K562 (cell line): ENCODE measurements around the gene CHEK2. TPM values are rescaled to one million over a fixed set of nuclear protein-coding genes. Genes with fewer than 3 reads are reported as not detected.

Experiments
- ATAC-seq: fragments of 200-7000 bp; cut with Tn5 transposase; 3 replicates; pipeline ENCODE4 v1.9.1; 2020; ENCODE audit warnings: moderate library complexity
- BruUV-seq: library from RNA; stranded (reverse); fragments of 400-500 nt; replicated peaks from 2 replicates; lab custom pipeline; 2021; lab: Mats Ljungman, UMichigan
- CTCF ChIA-PET: fragments of 300-600 bp; formaldehyde crosslinking; extraction: SDS; loops from one replicate; lab custom pipeline; 2021; ENCODE audit warnings: low intra/inter-chr PET ratio; lab: Yijun Ruan, JAX
- POLR2A ChIA-PET: fragments of 300-600, 350-650 bp; sonication (Branson Sonifier 250); formaldehyde crosslinking; extraction: SDS; loops from one replicate; lab custom pipeline; 2021; ENCODE audit warnings: antibody characterized with exemption, inconsistent platforms; lab: Yijun Ruan, JAX
- DNase-seq, 4 experiments: peaks; one replicate each; pipeline versions ENCODE4 v3.0.0 to v3.0.0-alpha.2; 2011 to 2018; ENCODE audit warnings: low spot score in 3 of 4, mixed read lengths in 3 of 4; ENCODE audit errors: extremely low read depth in 1 of 4
- FAIRE-seq: peaks from 2 replicates; lab custom pipeline; 2011; peaks lifted over from hg19 to GRCh38; lab: Jason Lieb, UNC
- H2AFZ ChIP-seq: 2 replicates; pipeline ENCODE4 v1.6.0; 2011; ENCODE audit warnings: low read depth, low read length, control low read depth, inconsistent platforms
- H3K27ac ChIP-seq: fragments of 200-600 bp; 3 replicates; pipeline ENCODE4 v1.8.0; 2011; ENCODE audit warnings: low read depth, mild to moderate bottlenecking, control low read depth, inconsistent platforms, low read length, moderate library complexity, mixed read lengths; ENCODE audit errors: extremely low read depth
- H3K27me3 ChIP-seq, 2 experiments: fragments of 300-600 bp in 1 of 2; 2 replicates in 1 of 2; 3 replicates in 1 of 2; pipeline versions ENCODE4 v1.6.0 to v1.8.0; 2011; ENCODE audit warnings: inconsistent platforms in 2 of 2, low read length in 2 of 2, mild to moderate bottlenecking in 1 of 2, mixed read lengths in 1 of 2, moderate library complexity in 1 of 2; ENCODE audit not compliant: control insufficient read depth in 2 of 2, insufficient read depth in 2 of 2
- H3K36me3 ChIP-seq: fragments of 300-600 bp; 3 replicates; pipeline ENCODE4 v1.8.0; 2011; ENCODE audit warnings: mild to moderate bottlenecking, low read length, inconsistent platforms; ENCODE audit not compliant: control insufficient read depth, insufficient read depth
- H3K4me1 ChIP-seq, 2 experiments: fragments of 200-600 bp in 1 of 2; replicated peaks in 1 of 2; 2 replicates in 1 of 2; 3 replicates in 1 of 2; pipeline versions ENCODE4 v1.5.1 to v1.8.0; 2011; ENCODE audit warnings: inconsistent platforms in 2 of 2, low read length in 2 of 2, mild to moderate bottlenecking in 1 of 2, mixed read lengths in 1 of 2, moderate library complexity in 1 of 2; ENCODE audit not compliant: control insufficient read depth in 2 of 2, insufficient read depth in 2 of 2
- H3K4me2 ChIP-seq: 2 replicates; pipeline ENCODE4 v1.6.1; 2011; ENCODE audit warnings: low read length, control low read depth, inconsistent platforms, mixed read lengths; ENCODE audit not compliant: insufficient read depth
- H3K4me3 ChIP-seq: fragments of 200-600 bp; sonication (generic), shearing (Covaris generic); 2 replicates; pipeline ENCODE4 v1.5.1; 2016; ENCODE audit warnings: control low read depth, inconsistent platforms
- H3K79me2 ChIP-seq: fragments of 200-600 bp; 3 replicates; pipeline ENCODE4 v1.8.0; 2011; ENCODE audit warnings: low read length, inconsistent platforms; ENCODE audit not compliant: control insufficient read depth, insufficient read depth
- H3K9ac ChIP-seq, 2 experiments: 2 replicates each; pipeline versions ENCODE4 v1.6.0 to v1.6.1; 2011; ENCODE audit warnings: low read depth in 2 of 2, low read length in 2 of 2, control low read depth in 1 of 2, inconsistent platforms in 1 of 2, mild to moderate bottlenecking in 1 of 2, mixed read lengths in 1 of 2; ENCODE audit not compliant: insufficient read depth in 1 of 2
- H3K9me1 ChIP-seq: one replicate; pipeline ENCODE4 v1.6.0; 2011; ENCODE audit warnings: inconsistent platforms, mild to moderate bottlenecking, low read length, moderate library complexity; ENCODE audit not compliant: control insufficient read depth, insufficient read depth
- H3K9me3 ChIP-seq: replicated peaks from 2 replicates; pipeline ENCODE4 v1.5.1; 2011; ENCODE audit warnings: low read depth, low read length, inconsistent platforms; ENCODE audit not compliant: control insufficient read depth, insufficient read depth
- H4K20me1 ChIP-seq: replicated peaks from 2 replicates; pipeline ENCODE4 v1.6.1; 2011; ENCODE audit warnings: low read length, inconsistent platforms, mixed read lengths; ENCODE audit not compliant: control insufficient read depth, insufficient read depth
- ARID3B ChIP-seq: fragments of 250-450 bp; sonication (Bioruptor Pico); IDR thresholded peaks from 2 replicates; pipeline ENCODE4 v1.4.0; 2020; ENCODE audit warnings: borderline replicate concordance
- CLOCK ChIP-seq: fragments of 250-450 bp; sonication (Bioruptor Pico); IDR thresholded peaks from 2 replicates; pipeline ENCODE4 v1.4.0; 2020; ENCODE audit warnings: mild to moderate bottlenecking, moderate library complexity, borderline replicate concordance
- FOXJ3 ChIP-seq: sonication (generic); formaldehyde crosslinking; IDR thresholded peaks from 2 replicates; pipeline ENCODE4 v1.4.0; 2020; ENCODE audit warnings: mild to moderate bottlenecking, missing genetic modification reagents
- HCFC1 ChIP-seq: IDR thresholded peaks from 2 replicates; pipeline ENCODE4 v1.6.1; 2012; ENCODE audit warnings: low read depth, low read length, improper control_type of control experiment
- HIVEP1 ChIP-seq: fragments of 250-450 bp; sonication (Bioruptor Pico); IDR thresholded peaks from 2 replicates; pipeline ENCODE4 v1.4.0; 2020; ENCODE audit warnings: mild to moderate bottlenecking
- HMG20B ChIP-seq: fragments of 250-450 bp; sonication (Bioruptor Pico); IDR thresholded peaks from 2 replicates; pipeline ENCODE4 v1.5.0; 2021; ENCODE audit warnings: mild to moderate bottlenecking
- HMGN3 ChIP-seq: IDR thresholded peaks from 2 replicates; pipeline ENCODE4 v1.6.1; 2011; ENCODE audit warnings: borderline replicate concordance, low read depth, mild to moderate bottlenecking, mixed read lengths, low read length; ENCODE audit not compliant: insufficient read length; ENCODE audit errors: extremely low read depth
- IRF1 ChIP-seq: sonication (generic); formaldehyde crosslinking; IDR thresholded peaks from 2 replicates; pipeline ENCODE4 v1.8.0; 2022; ENCODE audit warnings: missing genetic modification reagents, mild to moderate bottlenecking, borderline replicate concordance
- KDM2B ChIP-seq: fragments of 250-450 bp; sonication (Bioruptor Pico); IDR thresholded peaks from 2 replicates; pipeline ENCODE4 v1.8.0; 2021; ENCODE audit warnings: mild to moderate bottlenecking, moderate library complexity
- LARP7 ChIP-seq: fragments of 450-650 bp; IDR thresholded peaks from 2 replicates; pipeline ENCODE4 v1.6.1; 2016
- NR2C1 ChIP-seq, 2 experiments: fragments of 450-650 bp; IDR thresholded peaks; 2 replicates each; pipeline ENCODE4 v1.6.1; 2017; ENCODE audit warnings: mild to moderate bottlenecking in 2 of 2, antibody characterized with exemption in 1 of 2, inconsistent platforms in 1 of 2, missing compliant biosample characterization in 1 of 2, missing genetic modification characterization in 1 of 2
- PHF8 ChIP-seq: fragments of 200-600 bp; sonication (generic); IDR thresholded peaks from 2 replicates; pipeline ENCODE4 v1.6.1; 2012; ENCODE audit warnings: mixed run types, mild to moderate bottlenecking, inconsistent platforms, low read length, moderate library complexity, borderline replicate concordance
- PURB ChIP-seq: sonication (generic); formaldehyde crosslinking; IDR thresholded peaks from 2 replicates; pipeline ENCODE4 v1.9.0; 2021; ENCODE audit warnings: low read depth, mild to moderate bottlenecking, missing genetic modification reagents
- RB1 ChIP-seq: fragments of 450-650 bp; IDR thresholded peaks from 2 replicates; pipeline ENCODE4 v1.6.1; 2017; ENCODE audit warnings: low read depth, mild to moderate bottlenecking
- RBM14 ChIP-seq: fragments of 200-400 bp; formaldehyde crosslinking; IDR thresholded peaks from 2 replicates; pipeline ENCODE4 v1.6.1; 2018; ENCODE audit warnings: low read depth, mild to moderate bottlenecking, low read length, moderate library complexity, borderline replicate concordance; ENCODE audit not compliant: insufficient read depth
- SMAD1 ChIP-seq: fragments of 150-350 bp; IDR thresholded peaks from 2 replicates; pipeline ENCODE4 v1.6.1; 2014; ENCODE audit warnings: low read length, low read depth; ENCODE audit not compliant: partially characterized antibody
- ZSCAN29 ChIP-seq: fragments of 450-650 bp; IDR thresholded peaks from 2 replicates; pipeline ENCODE4 v1.6.1; 2017
- WGBS: fragments of 100-300 bp; shearing (Covaris generic); methylation state at CpG from one replicate; pipeline ENCODE4 v1.1.6; 2016; ENCODE audit warnings: low coverage, mixed read lengths; ENCODE audit not compliant: insufficient coverage; ENCODE audit errors: missing lambda C conversion rate; 5-methylcytosine and 5-hydroxymethylcytosine counted together
- in situ Hi-C: fragments of 300-500 bp; cut with MboI; formaldehyde crosslinking; loops from 4 replicates; pipeline ENCODE4 v1.15.0; 2018; ENCODE audit warnings: inconsistent platforms, mixed read lengths
- intact Hi-C: fragments of 100-400 bp; cut with micrococcal nuclease; formaldehyde crosslinking; loops from 2 replicates; pipeline ENCODE4 v1.14.2; 2022
- polyA plus RNA-seq, 8 experiments: library from polyadenylated mRNA; depleted of rRNA in 4 of 8; stranded (reverse) in 5 of 8; unstranded in 3 of 8; fragments of >200 nt; fragmentation: Nextera tagmentation in 2 of 8; fragmentation: Illumina TruSeq in 1 of 8; extraction: Ambion mirVana in 2 of 8; extraction: Trizol in 1 of 8; gene quantifications; 2 replicates each; pipeline versions ENCODE4 v1.2.1 to v1.2.3, GENCODE V29; 2011 to 2014; ENCODE audit warnings: inconsistent platforms in 1 of 8, missing spikeins in 1 of 8
- total RNA-seq, 7 experiments: library from RNA; depleted of rRNA in 6 of 7; stranded (reverse); fragments of >200 nt in 6 of 7; fragmentation: Illumina TruSeq in 2 of 7; extraction: Trizol in 2 of 7; gene quantifications; 2 replicates each; pipeline versions ENCODE4 v1.2.1 to v1.2.3, GENCODE V29; 2011 to 2021; ENCODE audit warnings: low replicate concordance in 1 of 7

Gene CHEK2
- total and polyA plus RNA-seq, 9 of the 15 experiments (the other 6 are each of a cell fraction or from before 2014, with no cell fraction given): 28.7 to 102 (median 58.0) TPM

- Histone ChIP-seq H3K27ac (no peak overlapping the region), H3K9me1 (no peaks in the 10 kb centered on the region), H3K79me2 (no peaks in the 10 kb centered on the region; the same call in 2 of the 3 replicates), H3K4me3 (no peak overlapping the region), H3K4me1 (no peaks in the 10 kb centered on the region), H3K27me3 (no peaks in the 10 kb centered on the region), H3K9ac (no peak overlapping the region), H3K36me3 (peaks cover 62% of the 10 kb centered on the region; the same call in 2 of the 3 replicates), H3K4me2 (no peak overlapping the region), H4K20me1 (no peaks in the 10 kb centered on the region), H3K9me3 (no peaks in the 10 kb centered on the region), H2AFZ (no peak overlapping the region)
- intact Hi-C loops (no loop called here), in situ Hi-C loops (no loop called here)
- ATAC-seq: no peak
- ChIA-PET POLR2A (no interaction called here), CTCF (no interaction called here)
- no TSS peak for BruUV-seq
- 89% methylated on average over 5 of the region's 10 CpGs for WGBS
- FAIRE-seq: no peak
- no peak for DNase-seq
- no peak for TF ChIP-seq ZSCAN29
- no peak for TF ChIP-seq HMGN3
- TF ChIP-seq RB1: no peak
- TF ChIP-seq PURB (CRISPR knock-in tag): no peak
- no peak for TF ChIP-seq HIVEP1 (CRISPR knock-in tag)
- TF ChIP-seq NR2C1 (IDR thresholded peaks at IDR 0.05): no peak
- TF ChIP-seq NR2C1 (tag; IDR thresholded peaks at IDR 0.05): no peak
- TF ChIP-seq HMG20B: no peak
- TF ChIP-seq LARP7: no peak
- no peak for TF ChIP-seq RBM14
- no peak for TF ChIP-seq FOXJ3 (CRISPR knock-in tag)
- TF ChIP-seq KDM2B (CRISPR knock-in tag): no peak
- no peak for TF ChIP-seq SMAD1
- no peak for TF ChIP-seq IRF1 (CRISPR knock-in tag)
- no peak for TF ChIP-seq HCFC1
- no peak for TF ChIP-seq ARID3B
- no peak for TF ChIP-seq CLOCK (CRISPR knock-in tag)
- no peak for TF ChIP-seq PHF8
These were observed 12.9 kb downstream of the CHEK2 start for GRCh38 chr22:28728621-28729313.
